ENCODE data around the gene BEND7. TPM values are rescaled to one million over a fixed set of nuclear protein-coding genes. Genes with fewer than 3 reads are reported as not detected.

Gene BEND7
- total RNA-seq, 1 experiment from 2014 or later, result 7.6 TPM

DNA sequence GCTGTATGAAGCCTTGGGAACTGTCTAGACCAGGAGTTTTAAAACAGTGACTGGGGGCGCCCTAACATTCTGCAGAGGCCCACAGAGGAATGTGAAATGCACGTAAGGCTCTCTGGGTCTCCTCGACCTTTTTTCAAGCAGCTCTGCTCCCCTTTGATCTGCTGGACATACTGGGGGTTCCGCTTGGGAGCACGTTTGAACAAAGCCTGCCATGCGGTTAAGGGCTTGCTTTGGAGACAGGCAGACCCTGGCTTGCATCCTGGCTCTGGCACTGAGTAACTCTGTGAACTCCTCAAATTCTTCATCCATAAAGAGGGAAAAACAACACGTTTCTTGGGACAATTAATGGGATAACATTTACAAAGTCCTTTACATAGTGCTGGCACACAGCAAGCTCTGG, 7.8 kb downstream of the BEND7 start:
- DNase-seq (ENCODE audit: low read depth, low spot score) (no peak), ATAC-seq (no peak)
- H3K27me3 ChIP-seq (ENCODE audit: control insufficient read depth, insufficient read depth, low read length), result no peaks in the 10 kb centered on the region
- H3K9me3 ChIP-seq (ENCODE audit: control insufficient read depth, insufficient read depth, low read depth, low read length), result no peaks in the 10 kb centered on the region
- in situ Hi-C loops (cut with HindIII; ENCODE audit: low pct_unique_long_range_greater_than_20kb, low sequenced_read_pairs) (no loop called here), intact Hi-C loops (cut with micrococcal nuclease; ENCODE audit: unreplicated experiment) (no loop called here)
- H3K4me1 ChIP-seq (ENCODE audit: control insufficient read depth, insufficient read depth, low read length), result no peaks in the 10 kb centered on the region
- ChIA-PET CTCF (no interaction called here), POLR2A (no interaction called here)
- BruUV-seq (replicated peaks), result no TSS peak
- H3K4me3 ChIP-seq (ENCODE audit: low read depth in 2 of 2, low read length in 2 of 2), result no peak overlapping the region
- H3K27ac ChIP-seq (ENCODE audit: low read length), result no peak overlapping the region
- no peaks in the 10 kb centered on the region for H3K36me3 ChIP-seq (ENCODE audit: control insufficient read depth, insufficient read depth, low read length)
- TF ChIP-seq, protein P1, sequence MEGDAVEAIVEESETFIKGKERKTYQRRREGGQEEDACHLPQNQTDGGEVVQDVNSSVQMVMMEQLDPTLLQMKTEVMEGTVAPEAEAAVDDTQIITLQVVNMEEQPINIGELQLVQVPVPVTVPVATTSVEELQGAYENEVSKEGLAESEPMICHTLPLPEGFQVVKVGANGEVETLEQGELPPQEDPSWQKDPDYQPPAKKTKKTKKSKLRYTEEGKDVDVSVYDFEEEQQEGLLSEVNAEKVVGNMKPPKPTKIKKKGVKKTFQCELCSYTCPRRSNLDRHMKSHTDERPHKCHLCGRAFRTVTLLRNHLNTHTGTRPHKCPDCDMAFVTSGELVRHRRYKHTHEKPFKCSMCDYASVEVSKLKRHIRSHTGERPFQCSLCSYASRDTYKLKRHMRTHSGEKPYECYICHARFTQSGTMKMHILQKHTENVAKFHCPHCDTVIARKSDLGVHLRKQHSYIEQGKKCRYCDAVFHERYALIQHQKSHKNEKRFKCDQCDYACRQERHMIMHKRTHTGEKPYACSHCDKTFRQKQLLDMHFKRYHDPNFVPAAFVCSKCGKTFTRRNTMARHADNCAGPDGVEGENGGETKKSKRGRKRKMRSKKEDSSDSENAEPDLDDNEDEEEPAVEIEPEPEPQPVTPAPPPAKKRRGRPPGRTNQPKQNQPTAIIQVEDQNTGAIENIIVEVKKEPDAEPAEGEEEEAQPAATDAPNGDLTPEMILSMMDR (IDR thresholded peaks at IDR 0.05), result no peak
- TF ChIP-seq TCF7L2 (IDR thresholded peaks at IDR 0.05; ENCODE audit: low read depth, low read length), result no peak
- no peak for TF ChIP-seq POLR2AphosphoS5 (IDR thresholded peaks at IDR 0.05; ENCODE audit: low read depth, low read length)
- TF ChIP-seq, protein P2, sequence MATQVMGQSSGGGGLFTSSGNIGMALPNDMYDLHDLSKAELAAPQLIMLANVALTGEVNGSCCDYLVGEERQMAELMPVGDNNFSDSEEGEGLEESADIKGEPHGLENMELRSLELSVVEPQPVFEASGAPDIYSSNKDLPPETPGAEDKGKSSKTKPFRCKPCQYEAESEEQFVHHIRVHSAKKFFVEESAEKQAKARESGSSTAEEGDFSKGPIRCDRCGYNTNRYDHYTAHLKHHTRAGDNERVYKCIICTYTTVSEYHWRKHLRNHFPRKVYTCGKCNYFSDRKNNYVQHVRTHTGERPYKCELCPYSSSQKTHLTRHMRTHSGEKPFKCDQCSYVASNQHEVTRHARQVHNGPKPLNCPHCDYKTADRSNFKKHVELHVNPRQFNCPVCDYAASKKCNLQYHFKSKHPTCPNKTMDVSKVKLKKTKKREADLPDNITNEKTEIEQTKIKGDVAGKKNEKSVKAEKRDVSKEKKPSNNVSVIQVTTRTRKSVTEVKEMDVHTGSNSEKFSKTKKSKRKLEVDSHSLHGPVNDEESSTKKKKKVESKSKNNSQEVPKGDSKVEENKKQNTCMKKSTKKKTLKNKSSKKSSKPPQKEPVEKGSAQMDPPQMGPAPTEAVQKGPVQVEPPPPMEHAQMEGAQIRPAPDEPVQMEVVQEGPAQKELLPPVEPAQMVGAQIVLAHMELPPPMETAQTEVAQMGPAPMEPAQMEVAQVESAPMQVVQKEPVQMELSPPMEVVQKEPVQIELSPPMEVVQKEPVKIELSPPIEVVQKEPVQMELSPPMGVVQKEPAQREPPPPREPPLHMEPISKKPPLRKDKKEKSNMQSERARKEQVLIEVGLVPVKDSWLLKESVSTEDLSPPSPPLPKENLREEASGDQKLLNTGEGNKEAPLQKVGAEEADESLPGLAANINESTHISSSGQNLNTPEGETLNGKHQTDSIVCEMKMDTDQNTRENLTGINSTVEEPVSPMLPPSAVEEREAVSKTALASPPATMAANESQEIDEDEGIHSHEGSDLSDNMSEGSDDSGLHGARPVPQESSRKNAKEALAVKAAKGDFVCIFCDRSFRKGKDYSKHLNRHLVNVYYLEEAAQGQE (IDR thresholded peaks at IDR 0.05; ENCODE audit: insufficient read depth in 1 of 2, low read depth in 2 of 2, low read length in 1 of 2), result no peak
- TF ChIP-seq SIN3A (IDR thresholded peaks at IDR 0.05; ENCODE audit: borderline replicate concordance, insufficient read depth, low read depth, low read length), result no peak

DNA sequence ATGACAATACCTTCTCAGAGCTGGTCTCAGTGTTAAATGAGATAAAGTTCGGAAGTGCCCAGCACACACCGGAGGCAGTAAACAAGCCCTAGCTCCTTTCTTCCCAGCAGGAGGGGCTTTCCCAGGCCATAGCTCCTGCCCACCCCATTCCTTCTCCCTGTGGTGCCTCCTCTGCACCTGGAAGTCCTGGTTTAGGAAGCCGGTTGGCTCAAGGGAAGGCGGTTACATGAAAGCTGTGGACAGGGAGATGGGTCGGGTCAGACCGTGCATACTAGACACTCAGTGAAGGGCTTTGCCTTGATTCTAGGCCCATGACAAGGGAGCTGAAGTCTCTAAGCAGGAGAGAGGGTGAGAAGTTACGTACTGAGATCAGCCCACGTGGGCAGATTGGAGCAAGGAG, 8.6 kb downstream of the BEND7 start:
- CTCF ChIA-PET, result no interaction called here

More for the DNA sequence above, 8.6 kb downstream of the BEND7 start:
- DNase-seq (ENCODE audit: low read depth, low spot score) (no peak), ATAC-seq (no peak)
- POLR2A ChIA-PET, result interaction anchor here (0.5 kb wide), 1 partner anchor 473 kb away, joined by 5 read pairs; no protein-coding TSS in a partner anchor
- in situ Hi-C loops (cut with HindIII; ENCODE audit: low pct_unique_long_range_greater_than_20kb, low sequenced_read_pairs), result no loop called here
- no TSS peak for BruUV-seq (replicated peaks)
- intact Hi-C loops (cut with micrococcal nuclease; ENCODE audit: unreplicated experiment), result no loop called here
- Histone ChIP-seq H3K4me3 (ENCODE audit: low read depth in 2 of 2, low read length in 2 of 2) (no peak overlapping the region), H3K36me3 (ENCODE audit: control insufficient read depth, insufficient read depth, low read length) (no peaks in the 10 kb centered on the region), H3K27me3 (ENCODE audit: control insufficient read depth, insufficient read depth, low read length) (no peaks in the 10 kb centered on the region), H3K27ac (ENCODE audit: low read length) (no peak overlapping the region), H3K9me3 (ENCODE audit: control insufficient read depth, insufficient read depth, low read depth, low read length) (no peaks in the 10 kb centered on the region), H3K4me1 (ENCODE audit: control insufficient read depth, insufficient read depth, low read length) (no peaks in the 10 kb centered on the region)
- TF ChIP-seq SIN3A (IDR thresholded peaks at IDR 0.05; ENCODE audit: borderline replicate concordance, insufficient read depth, low read depth, low read length) (no peak), TCF7L2 (IDR thresholded peaks at IDR 0.05; ENCODE audit: low read depth, low read length) (no peak), POLR2AphosphoS5 (IDR thresholded peaks at IDR 0.05; ENCODE audit: low read depth, low read length) (no peak)
- TF ChIP-seq, protein P2 (IDR thresholded peaks at IDR 0.05; ENCODE audit: insufficient read depth in 1 of 2, low read depth in 2 of 2, low read length in 1 of 2), result no peak
- TF ChIP-seq, protein P1 (IDR thresholded peaks at IDR 0.05), result no peak

All from Panc1 (cell line).